Placental epithelial cell (primary cell): ENCODE measurements around the gene GPR4. TPM values are rescaled to one million over a fixed set of nuclear protein-coding genes. Genes with fewer than 3 reads are reported as not detected.

Source experiments
- small RNA-seq: library from RNA; depleted of rRNA; stranded (forward); fragments of <200 nt; gene quantifications from one replicate; pipeline ENCODE3, GENCODE V24; 2012
- total RNA-seq: library from RNA; depleted of rRNA; stranded (reverse); fragments of >200 nt; gene quantifications from 2 replicates; pipeline ENCODE4 v1.2.3, GENCODE V29; 2012

GPR4 gene
- total RNA-seq: not detected in 2 replicates

GRCh38 chr19:45601524-45602374 is at the start of gene GPR4:
Gene GPR4, minus strand, starts transcription at chr19:45602212. Its CDS starts 10,346 bp downstream, at chr19:45591866.

GRCh38 chr19:45638930-45639729 is 37.1 kb upstream of the GPR4 start, which contains the start of gene EML2:
Gene EML2, minus strand, starts transcription at chr19:45639397. Its CDS starts 21 bp downstream, at chr19:45639376.

DNA sequence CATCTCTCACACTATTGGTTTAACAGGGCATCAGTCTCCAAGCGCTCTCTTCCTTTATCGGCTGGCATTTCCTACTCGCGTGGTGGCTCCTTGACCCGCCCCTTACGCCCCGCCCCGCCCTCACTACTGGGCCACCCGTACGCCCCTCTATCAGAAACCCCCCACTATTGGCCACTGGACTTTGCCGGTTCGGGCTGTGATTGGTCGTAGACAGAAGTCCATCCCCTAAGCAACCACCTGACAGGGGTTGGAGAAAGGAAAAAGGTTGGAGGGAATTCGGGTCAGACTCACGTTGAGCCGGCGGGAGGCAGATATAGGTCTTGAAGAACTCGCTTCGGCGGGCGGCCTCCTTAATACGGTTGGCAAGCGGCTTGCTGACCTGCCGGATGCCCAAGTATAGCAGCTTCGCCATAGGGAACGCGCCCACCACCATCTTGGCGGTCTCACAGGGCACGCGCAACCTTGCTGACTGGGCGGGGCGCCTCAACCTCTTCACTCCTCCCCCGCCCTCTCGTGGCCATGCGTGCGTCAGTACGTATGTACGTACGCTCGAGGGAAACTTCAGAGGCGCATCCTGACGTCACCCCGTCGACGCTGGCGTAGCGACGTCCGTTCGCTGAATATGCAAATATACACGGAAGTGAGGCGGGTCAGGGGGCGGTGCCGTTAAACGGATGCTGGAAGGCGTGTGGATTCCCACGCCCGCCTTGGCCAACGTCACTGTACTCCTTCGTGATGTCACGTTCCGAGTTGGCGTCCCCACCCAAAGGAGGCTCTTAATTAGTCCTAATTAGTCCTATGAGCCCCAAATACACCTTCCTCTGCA is 17.5 kb downstream of the GPR4 start, which contains the start of gene OPA3:
OPA3 (minus strand) TSS at position 471 of the 826 bp plus-strand sequence; CDS start at position 433, 38 bp downstream.

Small RNA genes within 50 kb of the gene (small RNA-seq; reads per million reads assigned to genes)
- not detected for gene RN7SL836P

Other genes with a start within 250 kb of the GPR4 start
- gene ERCC2, start 231.6 kb downstream of the GPR4 start, total RNA-seq: 14.5 and 17.9 TPM in 2 replicates
- gene PPP1R13L, start 197.1 kb downstream of the GPR4 start, total RNA-seq: 44.8 and 61.1 TPM in 2 replicates
- 2.4 and 2.8 TPM in 2 replicates for gene POLR1G, start 195.6 kb downstream of the GPR4 start, total RNA-seq
- 69.3 and 73.0 TPM in 2 replicates for gene ERCC1, start 178.3 kb downstream of the GPR4 start, total RNA-seq
- 32.8 and 86.4 TPM in 2 replicates for gene FOSB, start 134.2 kb downstream of the GPR4 start, total RNA-seq
- gene RTN2, start 105.2 kb downstream of the GPR4 start, total RNA-seq: 10.6 and 17.7 TPM in 2 replicates
- gene PPM1N, start 103.8 kb downstream of the GPR4 start, total RNA-seq: 1.1 and 2.0 TPM in 2 replicates
- 78.9 and 123 TPM in 2 replicates for gene VASP, start 94.7 kb downstream of the GPR4 start, total RNA-seq
- 11.8 and 23.4 TPM in 2 replicates for gene OPA3, start 17.4 kb downstream of the GPR4 start, total RNA-seq
- gene EML2, start 37.2 kb upstream of the GPR4 start, total RNA-seq: 36.1 and 41.2 TPM in 2 replicates
- 3.9 and 4.3 TPM in 2 replicates for gene GIPR, start 66.0 kb upstream of the GPR4 start, total RNA-seq
- 161 and 219 TPM in 2 replicates for gene SNRPD2, start 89.7 kb upstream of the GPR4 start, total RNA-seq
- 15.3 and 21.7 TPM in 2 replicates for gene QPCTL, start 90.5 kb upstream of the GPR4 start, total RNA-seq
- gene FBXO46, start 128.7 kb upstream of the GPR4 start, total RNA-seq: 7.2 and 8.2 TPM in 2 replicates
- gene MEIOSIN, start 131.2 kb upstream of the GPR4 start, total RNA-seq: not detected in 2 replicates
- gene SIX5, start 167.0 kb upstream of the GPR4 start, total RNA-seq: 14.9 and 18.8 TPM in 2 replicates
- gene DMPK, start 180.3 kb upstream of the GPR4 start, total RNA-seq: 10.8 and 18.5 TPM in 2 replicates
- 33.4 and 36.5 TPM in 2 replicates for gene DMWD, start 190.6 kb upstream of the GPR4 start, total RNA-seq
- 0.39 and 0.43 TPM in 2 replicates for gene RSPH6A, start 213.1 kb upstream of the GPR4 start, total RNA-seq